Measurements from ENCODE around the gene FAM24A.
"Not testable (repeated sequence)": the region's sequence is repeated elsewhere in the genome, so short reads cannot be mapped to it uniquely, and the experiment has no call there.

FAM24A gene, protein sequence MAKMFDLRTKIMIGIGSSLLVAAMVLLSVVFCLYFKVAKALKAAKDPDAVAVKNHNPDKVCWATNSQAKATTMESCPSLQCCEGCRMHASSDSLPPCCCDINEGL

DNA sequence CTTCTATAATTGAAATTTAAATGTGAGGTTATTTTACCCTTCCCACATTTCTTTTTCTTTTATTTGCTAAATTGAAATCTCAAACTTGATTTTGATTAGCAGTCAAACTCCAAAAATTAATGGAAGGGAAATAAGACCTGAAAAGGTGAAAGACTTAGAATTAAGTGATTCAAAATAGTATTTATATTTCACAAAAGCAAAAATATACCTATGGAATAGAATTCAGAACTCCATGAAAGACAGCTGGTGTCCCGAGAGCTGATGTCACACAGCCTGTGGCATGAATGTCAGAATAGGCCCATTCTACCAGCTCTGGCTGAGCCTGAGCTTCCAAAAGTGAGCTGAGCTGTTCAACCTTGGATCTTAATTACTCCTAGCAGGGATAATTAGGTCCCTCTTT is at the start of gene FAM24A:
Gene FAM24A (plus strand): TSS at position 301 of the 400 bp plus-strand sequence. CDS start 1,025 bp downstream, outside the sequence.
- Histone ChIP-seq H3K4me3 (no peak within 1 kb of the TSS), H3K27ac (no peak within 1 kb of the TSS), H3K9me3 (ENCODE audit: low read depth, low read length) (no peaks in the 10 kb centered on the region), H3K9ac (ENCODE audit: insufficient read length) (no peak within 1 kb of the TSS), H3K36me3 (ENCODE audit: insufficient read depth, low read length) (no peaks in the 10 kb centered on the region)
- no peak for DNase-seq (ENCODE audit: low read depth, low spot score)
- TF ChIP-seq EZH2 (IDR thresholded peaks at IDR 0.05) (no peak), FOXP2 (optimal IDR thresholded peaks at IDR 0.05; ENCODE audit: control extremely low read depth, extremely low read length, insufficient read depth) (no peak), POLR2AphosphoS5 (IDR thresholded peaks at IDR 0.05; ENCODE audit: borderline replicate concordance, low read depth, low read length) (no peak)

DNA sequence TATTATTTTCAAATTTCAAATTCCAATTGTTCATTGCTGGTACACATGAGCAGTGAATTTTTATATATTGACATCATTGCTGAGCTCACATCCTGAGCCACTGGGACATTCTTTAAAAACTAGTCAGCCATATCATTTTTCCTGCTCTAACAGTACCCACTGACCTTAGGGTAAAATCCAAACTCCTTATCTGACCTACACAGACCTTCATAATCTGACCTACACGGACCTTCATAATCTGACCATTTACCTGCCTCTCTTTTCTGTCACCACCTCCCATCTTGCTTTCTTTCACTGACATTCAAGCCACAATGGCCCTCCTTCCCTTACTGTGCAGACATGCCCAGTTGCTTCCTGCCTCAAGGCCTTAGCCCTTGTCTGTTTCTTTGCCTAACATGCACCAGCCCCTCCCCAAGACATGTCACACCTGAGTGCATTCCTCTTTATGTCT is 48.7 kb upstream of the FAM24A start:
- Histone ChIP-seq H3K27ac (no peak overlapping the region), H3K4me3 (no peak overlapping the region), H3K9ac (ENCODE audit: insufficient read length) (no peak overlapping the region), H3K36me3 (ENCODE audit: insufficient read depth, low read length) (no peaks in the 10 kb centered on the region), H3K9me3 (ENCODE audit: low read depth, low read length) (no peaks in the 10 kb centered on the region)
- DNase-seq (ENCODE audit: low read depth, low spot score), result no peak
- TF ChIP-seq EZH2 (IDR thresholded peaks at IDR 0.05) (no peak), POLR2AphosphoS5 (IDR thresholded peaks at IDR 0.05; ENCODE audit: borderline replicate concordance, low read depth, low read length) (no peak), FOXP2 (optimal IDR thresholded peaks at IDR 0.05; ENCODE audit: control extremely low read depth, extremely low read length, insufficient read depth) (no peak)

DNA sequence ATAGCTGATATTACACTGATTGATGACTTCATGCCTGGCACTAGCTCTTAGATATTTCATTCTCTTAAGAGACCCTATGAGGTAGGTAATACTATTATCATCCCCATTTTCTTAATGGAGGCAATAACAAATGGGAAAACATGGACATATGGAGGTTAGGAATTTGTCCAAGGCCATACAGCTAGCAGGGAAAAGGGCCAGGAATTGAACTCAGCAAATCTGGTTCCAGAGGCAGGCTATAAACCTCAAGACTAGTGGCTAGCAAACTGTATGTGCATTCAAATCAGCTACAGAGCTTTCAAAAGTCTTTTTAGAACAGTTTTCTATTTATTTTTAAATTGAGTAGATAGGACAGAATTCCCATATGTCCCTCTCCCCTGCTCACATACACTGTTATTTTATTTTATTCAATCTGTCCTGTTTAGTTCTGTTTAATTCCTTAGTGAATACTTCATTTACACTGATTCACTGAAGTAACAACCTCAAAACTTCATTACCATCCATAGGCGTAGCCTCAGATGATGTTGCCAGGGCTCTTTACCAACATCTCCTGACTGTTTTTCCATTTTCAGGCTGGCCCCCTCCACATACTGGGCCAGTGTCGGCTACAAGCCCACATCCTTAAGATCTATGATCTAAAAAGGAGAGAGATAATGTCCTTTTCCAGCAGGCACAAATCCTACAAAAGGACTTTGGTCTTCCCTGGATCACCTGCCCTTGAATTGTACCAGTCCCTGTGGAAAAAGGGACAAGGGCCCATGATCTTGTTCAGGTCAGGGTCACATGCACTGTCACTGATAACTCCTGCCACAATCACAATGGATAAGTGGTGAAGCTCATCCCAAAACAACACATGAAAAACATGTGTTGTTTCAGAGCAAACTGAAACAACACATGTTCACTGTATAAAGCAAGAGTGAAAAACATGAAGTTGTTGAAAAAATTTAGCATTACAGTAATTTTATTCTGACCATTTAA is 46.9 kb upstream of the FAM24A start:
- no peak overlapping the region for H3K27ac ChIP-seq
- TF ChIP-seq FOXP2 (optimal IDR thresholded peaks at IDR 0.05; ENCODE audit: control extremely low read depth, extremely low read length, insufficient read depth), result no peak
- no peak for TF ChIP-seq POLR2AphosphoS5 (IDR thresholded peaks at IDR 0.05; ENCODE audit: borderline replicate concordance, low read depth, low read length)
- H3K9me3 ChIP-seq (ENCODE audit: low read depth, low read length), result no peaks in the 10 kb centered on the region
- H3K9ac ChIP-seq (ENCODE audit: insufficient read length), result no peak overlapping the region
- no peak overlapping the region for H3K4me3 ChIP-seq
- DNase-seq (ENCODE audit: low read depth, low spot score), result no peak
- no peaks in the 10 kb centered on the region for H3K36me3 ChIP-seq (ENCODE audit: insufficient read depth, low read length)

DNA sequence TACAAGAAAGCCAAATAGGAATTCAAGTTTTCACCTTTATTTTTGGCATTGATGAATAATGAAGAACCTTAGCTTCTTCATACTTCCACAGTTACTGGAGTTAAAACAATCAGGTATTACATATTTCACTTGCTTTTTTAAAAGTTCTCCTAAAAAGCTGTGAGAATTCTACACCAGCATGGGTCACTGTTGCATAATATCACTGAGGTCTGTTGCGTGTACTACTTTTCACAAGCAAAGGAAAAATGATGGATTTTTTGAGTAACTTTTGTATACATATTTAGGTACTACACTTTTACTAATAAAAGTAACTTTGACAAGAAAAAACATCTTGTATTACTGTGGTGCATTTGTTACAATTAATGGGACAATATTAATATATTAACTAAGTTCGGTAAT is 46.2 kb upstream of the FAM24A start:
- no peak for DNase-seq (ENCODE audit: low read depth, low spot score)
- Histone ChIP-seq H3K4me3 (no peak overlapping the region), H3K9me3 (ENCODE audit: low read depth, low read length) (no peaks in the 10 kb centered on the region), H3K9ac (ENCODE audit: insufficient read length) (no peak overlapping the region), H3K36me3 (ENCODE audit: insufficient read depth, low read length) (no peaks in the 10 kb centered on the region), H3K27ac (no peak overlapping the region)
- no peak for TF ChIP-seq POLR2AphosphoS5 (IDR thresholded peaks at IDR 0.05; ENCODE audit: borderline replicate concordance, low read depth, low read length)
- no peak for TF ChIP-seq FOXP2 (optimal IDR thresholded peaks at IDR 0.05; ENCODE audit: control extremely low read depth, extremely low read length, insufficient read depth)
- TF ChIP-seq EZH2 (IDR thresholded peaks at IDR 0.05), result no peak

DNA sequence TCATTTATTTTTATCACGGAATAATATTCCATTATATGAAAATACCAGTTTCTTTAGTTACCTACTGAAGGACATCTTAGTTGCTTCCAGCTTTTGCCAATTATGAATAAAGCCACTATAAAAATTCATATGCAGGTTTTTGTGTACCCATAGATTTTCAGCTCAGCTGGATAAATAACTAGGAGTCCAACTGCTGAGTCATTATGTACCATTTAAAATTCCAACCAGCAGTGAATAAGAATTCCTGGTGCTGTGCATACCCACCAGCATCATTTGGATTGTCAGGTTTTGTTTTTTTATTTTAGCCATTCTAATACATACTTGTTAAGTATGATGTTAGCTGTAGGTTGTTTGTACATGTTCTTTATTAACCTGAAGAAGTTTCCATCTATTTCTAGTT is 45.5 kb upstream of the FAM24A start:
- TF ChIP-seq FOXP2 (optimal IDR thresholded peaks at IDR 0.05; ENCODE audit: control extremely low read depth, extremely low read length, insufficient read depth), result no peak
- TF ChIP-seq EZH2 (IDR thresholded peaks at IDR 0.05), result no peak
- TF ChIP-seq POLR2AphosphoS5 (IDR thresholded peaks at IDR 0.05; ENCODE audit: borderline replicate concordance, low read depth, low read length), result no peak
- H3K9ac ChIP-seq (ENCODE audit: insufficient read length), result no peak overlapping the region
- H3K4me3 ChIP-seq, result no peak overlapping the region
- no peaks in the 10 kb centered on the region for H3K9me3 ChIP-seq (ENCODE audit: low read depth, low read length)
- H3K27ac ChIP-seq, result no peak overlapping the region
- no peaks in the 10 kb centered on the region for H3K36me3 ChIP-seq (ENCODE audit: insufficient read depth, low read length)
- no peak for DNase-seq (ENCODE audit: low read depth, low spot score)

DNA sequence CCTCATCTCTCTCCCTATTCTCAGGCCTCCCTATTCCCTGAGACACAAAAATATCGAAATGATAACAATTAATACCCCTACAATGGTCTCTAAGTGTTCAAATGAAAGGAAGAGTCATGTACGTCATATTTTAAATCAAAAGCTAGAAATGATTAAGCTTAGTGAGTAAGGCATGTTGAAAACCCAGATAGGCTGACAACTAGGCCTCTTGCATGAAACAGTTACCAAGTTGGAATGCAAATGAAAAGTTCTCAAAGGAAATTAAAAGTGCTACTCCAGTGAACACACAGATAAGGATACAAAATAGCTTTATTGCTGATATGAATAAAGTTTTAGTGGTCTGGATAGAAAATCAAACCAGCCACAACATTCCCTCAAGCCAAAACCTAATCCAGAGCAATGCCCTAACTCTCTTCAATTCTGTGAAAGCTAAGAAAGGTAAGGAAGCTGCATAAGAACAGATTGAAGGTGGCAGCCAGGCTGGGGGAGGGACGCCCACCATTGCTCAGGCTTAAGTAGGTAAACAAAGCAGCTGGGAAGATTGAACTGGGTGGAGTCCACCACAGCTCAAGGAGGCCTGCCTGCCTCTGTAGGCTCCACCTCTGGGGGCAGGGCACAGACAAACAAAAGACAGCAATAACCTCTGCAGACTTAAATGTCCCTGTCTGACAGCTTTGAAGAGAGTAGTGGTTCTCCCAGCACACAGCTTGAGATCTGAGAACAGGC is 43.5 kb upstream of the FAM24A start:
- H3K27ac ChIP-seq; H3K9me3 ChIP-seq (ENCODE audit: low read depth, low read length); H3K36me3 ChIP-seq (ENCODE audit: insufficient read depth, low read length); H3K9ac ChIP-seq (ENCODE audit: insufficient read length); DNase-seq (ENCODE audit: low read depth, low spot score); H3K4me3 ChIP-seq: not testable (repeated sequence)

DNA sequence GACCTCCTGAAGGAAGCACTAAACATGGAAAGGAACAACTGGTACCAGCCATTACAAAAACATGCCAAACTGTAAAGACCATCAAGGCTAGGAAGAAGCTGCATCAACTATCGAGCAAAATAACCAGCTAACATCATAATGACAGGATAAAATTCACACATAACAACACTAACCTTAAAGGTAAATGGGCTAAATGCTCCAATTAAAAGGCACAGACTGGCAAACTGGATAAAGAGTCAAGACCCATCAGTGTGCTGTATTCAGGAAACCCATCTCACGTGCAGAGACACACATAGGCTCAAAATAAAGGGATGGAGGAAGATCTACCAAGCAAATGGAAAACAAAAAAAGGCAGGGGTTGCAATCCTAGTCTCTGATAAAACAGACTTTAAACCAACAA is 41.6 kb upstream of the FAM24A start:
- DNase-seq (ENCODE audit: low read depth, low spot score); H3K36me3 ChIP-seq (ENCODE audit: insufficient read depth, low read length); H3K9me3 ChIP-seq (ENCODE audit: low read depth, low read length); H3K4me3 ChIP-seq; H3K27ac ChIP-seq; H3K9ac ChIP-seq (ENCODE audit: insufficient read length): not testable (repeated sequence)

DNA sequence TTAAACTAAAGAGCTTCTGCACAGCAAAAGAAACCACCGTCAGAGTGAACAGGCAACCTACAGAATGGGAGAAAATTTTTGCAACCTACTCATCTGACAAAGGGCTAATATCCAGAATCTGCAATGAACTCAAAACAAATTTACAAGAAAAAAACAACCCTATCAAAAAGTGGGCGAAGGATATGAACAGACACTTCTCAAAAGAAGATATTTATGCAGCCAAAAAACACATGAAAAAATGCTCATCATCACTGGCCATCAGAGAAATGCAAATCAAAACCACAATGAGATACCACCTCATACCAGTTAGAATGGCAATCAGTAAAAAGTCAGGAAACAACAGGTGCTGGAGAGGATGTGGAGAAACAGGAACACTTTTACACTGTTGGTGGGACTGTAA is 38.5 kb upstream of the FAM24A start:
- DNase-seq (ENCODE audit: low read depth, low spot score); H3K9ac ChIP-seq (ENCODE audit: insufficient read length); H3K27ac ChIP-seq; H3K4me3 ChIP-seq; H3K36me3 ChIP-seq (ENCODE audit: insufficient read depth, low read length); H3K9me3 ChIP-seq (ENCODE audit: low read depth, low read length): not testable (repeated sequence)
